PC-9 (cell line): ENCODE data around the gene PRELP. TPM values are rescaled to one million over a fixed set of nuclear protein-coding genes. Genes with fewer than 3 reads are reported as not detected.

Source experiments
- BruUV-seq: library from RNA; stranded (reverse); fragments of 400-500 nt; replicated peaks from 2 replicates; lab custom pipeline; 2021; lab: Mats Ljungman, UMichigan
- CTCF ChIA-PET: fragments of 300-600 bp; sonication (Branson Sonifier 250); formaldehyde crosslinking; loops from one replicate; lab custom pipeline; 2022; ENCODE audit warnings: antibody characterized with exemption; lab: Charles Lee
- POLR2A ChIA-PET: fragments of 300-600 bp; sonication (Branson Sonifier 250); formaldehyde crosslinking; loops from one replicate; lab custom pipeline; 2022; ENCODE audit warnings: antibody characterized with exemption; ENCODE audit not compliant: unreplicated experiment; lab: Charles Lee
- DNase-seq, 2 experiments: peaks; one replicate each; pipeline versions ENCODE4 v3.0.0 to v3.0.0-alpha.2; 2015 to 2022; ENCODE audit warnings: mixed read lengths in 1 of 2
- H2AFZ ChIP-seq: fragments of 200-600 bp; sonication (generic); 2 replicates; pipeline ENCODE4 v1.8.1; 2017; ENCODE audit warnings: antibody characterized with exemption
- H3F3A ChIP-seq: fragments of 200-600 bp; sonication (generic); 2 replicates; pipeline ENCODE4 v1.8.1; 2017; ENCODE audit warnings: antibody characterized with exemption, mild to moderate bottlenecking, low read depth; ENCODE audit not compliant: insufficient read depth
- H3K27ac ChIP-seq: fragments of 200-600 bp; sonication (generic); 2 replicates; pipeline ENCODE4 v1.6.1; 2016; ENCODE audit warnings: mixed run types
- H3K27me3 ChIP-seq: fragments of 200-600 bp; sonication (generic); 2 replicates; pipeline ENCODE4 v1.6.1; 2016; ENCODE audit warnings: low read depth, mixed run types; ENCODE audit not compliant: insufficient read depth
- H3K36me3 ChIP-seq: fragments of 200-600 bp; sonication (generic); 2 replicates; pipeline ENCODE4 v1.6.1; 2016; ENCODE audit warnings: low read depth, mixed run types
- H3K4me1 ChIP-seq: fragments of 200-600 bp; sonication (generic); replicated peaks from 2 replicates; pipeline ENCODE4 v1.6.1; 2016; ENCODE audit warnings: mixed run types; ENCODE audit not compliant: insufficient read depth
- H3K4me2 ChIP-seq: fragments of 200-600 bp; sonication (generic); 2 replicates; pipeline ENCODE4 v1.6.1; 2017; ENCODE audit warnings: mixed run types
- H3K4me3 ChIP-seq: fragments of 200-600 bp; sonication (generic); 2 replicates; pipeline ENCODE4 v1.6.1; 2016; ENCODE audit warnings: mixed run types
- H3K79me2 ChIP-seq: fragments of 200-600 bp; sonication (generic); 2 replicates; pipeline ENCODE4 v1.6.1; 2017; ENCODE audit warnings: low read depth, mixed run types
- H3K9me2 ChIP-seq: fragments of 200-600 bp; sonication (generic); 2 replicates; pipeline ENCODE4 v1.8.1; 2017; ENCODE audit warnings: mild to moderate bottlenecking; ENCODE audit not compliant: insufficient read depth
- H3K9me3 ChIP-seq: fragments of 200-600 bp; sonication (generic); 2 replicates; pipeline ENCODE4 v1.8.1; 2016; ENCODE audit warnings: low read depth; ENCODE audit not compliant: insufficient read depth
- H4K20me1 ChIP-seq: fragments of 200-600 bp; sonication (generic); 2 replicates; pipeline ENCODE4 v1.8.1; 2017; ENCODE audit not compliant: insufficient read depth
- CTCF ChIP-seq: fragments of 200-600 bp; sonication (generic); conservative IDR thresholded peaks from 2 replicates; pipeline ENCODE4 v1.6.1; 2017; ENCODE audit warnings: mixed run types, antibody characterized with exemption, mild to moderate bottlenecking, moderate library complexity
- EZH2 ChIP-seq: fragments of 200-600 bp; sonication (generic); IDR thresholded peaks from 2 replicates; pipeline ENCODE4 v1.8.0; 2017; ENCODE audit warnings: antibody characterized with exemption, low read depth
- intact Hi-C: fragments of 100-400 bp; cut with micrococcal nuclease; formaldehyde crosslinking; loops from one replicate; pipeline ENCODE4 v1.10.0; 2022; ENCODE audit not compliant: unreplicated experiment
- total RNA-seq: library from RNA; stranded (reverse); gene quantifications from 2 replicates; pipeline ENCODE4 v1.2.3, GENCODE V29; 2021

PRELP gene
- total RNA-seq, 1 experiment from 2014 or later, result not detected

- Histone ChIP-seq H3K4me2 (peak overlapping the region; percentile 31), H3K4me3 (no peak overlapping the region), H3K79me2 (no peaks in the 10 kb centered on the region), H4K20me1 (no peaks in the 10 kb centered on the region), H3K27ac (no peak overlapping the region), H3K9me2 (no peaks in the 10 kb centered on the region), H3K4me1 (peaks cover 77% of the 10 kb centered on the region), H3K27me3 (no peaks in the 10 kb centered on the region), H3K9me3 (no peaks in the 10 kb centered on the region), H3K36me3 (no peaks in the 10 kb centered on the region), H2AFZ (no peak overlapping the region), H3F3A (peaks cover 27% of the 10 kb centered on the region)
- no TSS peak for BruUV-seq
- DNase-seq, result no peak
- TF ChIP-seq CTCF, result no peak
- no peak for TF ChIP-seq EZH2
- intact Hi-C loops, result no loop called here
- CTCF ChIA-PET, result interaction anchor here (0.6 kb wide), 1 partner anchor 514 kb away, joined by 3 read pairs; no protein-coding TSS in a partner anchor
- POLR2A ChIA-PET, result interaction anchor here (0.7 kb wide), 1 partner anchor 243 kb away, joined by 3 read pairs; no protein-coding TSS in a partner anchor
These were observed 42.9 kb downstream of the PRELP start for GRCh38 chr1:203518541-203518940.

DNA sequence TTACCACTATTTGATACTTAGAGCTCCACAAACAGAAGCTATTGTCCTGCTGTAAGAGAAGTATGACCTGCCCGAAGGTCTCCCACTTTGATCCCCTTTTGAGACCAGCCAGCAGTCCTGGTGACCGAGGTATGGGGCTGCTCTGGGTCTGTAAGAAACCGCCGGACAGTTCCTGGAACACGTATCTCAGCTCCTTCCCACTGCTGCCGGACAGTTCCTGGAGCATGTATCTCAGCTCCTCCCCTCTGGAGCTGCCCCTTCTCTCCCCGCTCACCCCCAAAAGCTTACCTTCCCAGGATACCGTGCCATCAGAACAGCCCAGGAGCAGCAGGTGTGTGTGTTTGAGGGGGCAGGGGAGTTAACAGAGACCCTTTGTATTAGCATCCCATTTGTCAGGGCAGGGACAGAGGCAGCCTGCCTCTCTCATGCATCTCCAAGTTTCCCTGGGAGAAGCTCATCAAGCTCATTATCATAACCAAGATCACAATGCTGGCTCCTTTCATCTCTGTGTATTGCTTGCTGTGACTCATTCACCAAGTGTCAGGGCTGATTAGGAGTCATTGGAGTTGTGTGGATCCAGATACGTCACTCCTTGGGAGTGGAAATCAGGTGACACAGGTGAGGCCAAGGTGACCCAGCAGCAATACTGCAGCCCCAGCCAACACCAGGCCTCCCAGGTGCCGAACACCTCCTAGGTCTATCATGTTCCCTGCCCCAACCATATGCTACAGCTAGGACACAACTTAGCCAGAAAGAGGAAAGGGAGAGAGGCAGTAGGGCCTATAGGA, 43.6 kb downstream of the PRELP start:
- Histone ChIP-seq H3F3A (peaks cover 20% of the 10 kb centered on the region), H3K27ac (peak overlapping the region; percentile 72), H3K36me3 (no peaks in the 10 kb centered on the region), H2AFZ (no peak overlapping the region), H3K27me3 (no peaks in the 10 kb centered on the region), H3K4me3 (no peak overlapping the region), H3K9me2 (no peaks in the 10 kb centered on the region), H4K20me1 (no peaks in the 10 kb centered on the region), H3K79me2 (no peaks in the 10 kb centered on the region), H3K9me3 (no peaks in the 10 kb centered on the region), H3K4me1 (peaks cover 70% of the 10 kb centered on the region), H3K4me2 (peak overlapping the region; percentile 51)
- no TSS peak for BruUV-seq
- ChIA-PET POLR2A (interaction anchor here (0.5 to 0.7 kb wide), 4 partner anchors 244 to 801 kb away, joined by 3 to 7 read pairs (median 4); no protein-coding TSS in a partner anchor), CTCF (interaction anchor here (0.6 to 1.1 kb wide), 3 partner anchors 10 to 514 kb away, joined by 3 to 10 read pairs (median 3); no protein-coding TSS in a partner anchor)
- intact Hi-C loops, result no loop called here
- TF ChIP-seq EZH2 (no peak), CTCF (no peak)
- DNase-seq, result peak; percentile 58 to 89

DNA sequence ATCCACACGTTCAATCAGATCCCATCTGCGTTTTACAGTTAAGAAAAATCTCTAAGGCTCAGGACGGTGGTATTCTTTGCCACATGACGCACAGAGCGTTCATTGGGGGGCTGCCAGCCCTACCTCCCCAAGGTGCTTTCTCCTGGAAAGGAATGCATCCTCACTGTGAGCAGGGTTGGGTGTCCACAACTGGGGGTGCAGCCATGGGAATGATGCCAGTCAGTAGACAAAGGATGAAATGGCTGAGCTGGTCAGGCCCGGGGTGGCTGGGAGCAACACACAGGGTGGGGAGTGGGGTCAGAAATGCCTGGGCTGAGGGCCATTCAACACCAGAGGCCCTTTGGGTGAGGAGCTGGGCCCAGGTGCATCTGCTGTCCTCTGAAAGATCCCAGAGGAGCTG, 44.3 kb downstream of the PRELP start:
- Histone ChIP-seq H3F3A (peaks cover 14% of the 10 kb centered on the region), H3K27me3 (no peaks in the 10 kb centered on the region), H4K20me1 (no peaks in the 10 kb centered on the region), H3K79me2 (no peaks in the 10 kb centered on the region), H3K36me3 (no peaks in the 10 kb centered on the region), H3K4me3 (no peak overlapping the region), H2AFZ (no peak overlapping the region), H3K4me2 (peak overlapping the region; percentile 51), H3K4me1 (peaks cover 63% of the 10 kb centered on the region), H3K9me3 (no peaks in the 10 kb centered on the region), H3K9me2 (no peaks in the 10 kb centered on the region), H3K27ac (peak overlapping the region; percentile 72)
- intact Hi-C loops, result loop anchor here (5.0 kb wide), 1 partner anchor 47 kb away; no protein-coding TSS in a partner anchor
- TF ChIP-seq CTCF, result no peak
- no peak for TF ChIP-seq EZH2
- ChIA-PET POLR2A (interaction anchor here (0.5 kb wide), 1 partner anchor 280 kb away, joined by 4 read pairs; no protein-coding TSS in a partner anchor), CTCF (interaction anchor here (1.1 kb wide), 1 partner anchor 11 kb away, joined by 3 read pairs; no protein-coding TSS in a partner anchor)
- DNase-seq, result no peak
- BruUV-seq, result TSS peak; percentile 90
